Pancreas (tissue), 10 donors: ENCODE results near the gene ADGRD2. TPM values are rescaled to one million over a fixed set of nuclear protein-coding genes. Genes with fewer than 3 reads are reported as not detected.

Source experiments
- ATAC-seq, 4 donors: fragments of 200-7000 bp; cut with Tn5 transposase; one replicate each; pipeline versions ENCODE4 v1.8.0 to v1.9.1; 2020; ENCODE audit warnings: mild to moderate bottlenecking in 4 of 4, moderate library complexity in 4 of 4
- DNase-seq, 6 donors: peaks; one replicate each; pipeline ENCODE4 v3.0.0-alpha.2; 2020
- FAIRE-seq: peaks from 2 replicates; lab custom pipeline; 2012; peaks lifted over from hg19 to GRCh38; lab: Jason Lieb, UNC
- H3K27ac ChIP-seq, 4 donors: fragments of 200-600 bp; sonication (generic); 1 replicate in 3 of 4; 2 replicates in 1 of 4; pipeline versions ENCODE4 v1.5.0 to v1.8.0; 2020
- H3K27me3 ChIP-seq, 4 donors: fragments of 200-600 bp; one replicate each; pipeline ENCODE4 v1.8.0; 2021
- H3K36me3 ChIP-seq, 3 donors: fragments of 200-600 bp; sonication (generic) in 1 of 3; one replicate each; pipeline versions ENCODE4 v1.5.0 to v1.8.0; 2020 to 2021
- H3K4me1 ChIP-seq, 3 donors: fragments of 200-600 bp; one replicate each; pipeline ENCODE4 v1.8.0; 2021
- H3K4me3 ChIP-seq, 4 donors: fragments of 200-600 bp; sonication (generic) in 2 of 4; one replicate each; pipeline versions ENCODE4 v1.5.0 to v1.8.0; 2020 to 2021
- H3K9me3 ChIP-seq, 4 donors: fragments of 200-600 bp; one replicate each; pipeline ENCODE4 v1.8.0; 2021
- WGBS, 2 donors: extraction: QIAGEN DNeasy Blood & Tissue Kit; methylation state at CpG; one replicate each; pipeline ENCODE4 v1.1.7; 2013; 5-methylcytosine and 5-hydroxymethylcytosine counted together
- intact Hi-C, 3 donors: fragments of 100-400 bp; cut with DNase I; formaldehyde crosslinking; loops; one replicate each; pipeline versions ENCODE4 v1.11.1 to v1.14.2; 2022
- polyA plus RNA-seq, 2 donors: library from polyadenylated mRNA; stranded (reverse); fragments of 200-250 nt; gene quantifications; one replicate each; pipeline ENCODE4 v1.2.3, GENCODE V29; 2013
- total RNA-seq, 6 donors: library from RNA; stranded (reverse); fragmentation: NEBNext Ultra II Directional in 4 of 6; extraction: Animal tissue kit (Norgen Biotek cat#: 25700) in 4 of 6; gene quantifications; one replicate each; pipeline versions ENCODE4 v1.2.1 to v1.2.4, GENCODE V29; 2021 to 2023
- TF ChIP-seq, protein P1 (sequence below), 4 donors: fragments of 200-600 bp; sonication (generic) in 3 of 4; IDR thresholded peaks; one replicate each; pipeline versions ENCODE4 v1.5.0 to v1.8.0; 2021; ENCODE audit warnings: antibody characterized with exemption in 4 of 4
- donor health status: healthy with polysubstance abuse.
- donor health status: DM: no; HTN: no; CAD: no; lungs with moderate emphysema.
- donor health status: DM: no; HTN: no; CAD: no.
- donor health status: control.
- donor health status: control.
- donor health status: Bipolar disorder and iron deficiency.
- donor health status: DM: yes; HTN: yes; CAD: no.
- donor health status: DM: no; HTN: no; CAD: no.
- donor health status: DM: no; HTN: no; CAD: no.
- donor health status: DM: yes; HTN: yes; CAD: no.

The ADGRD2 gene
- total and polyA plus RNA-seq, 8 donors = 0.23 TPM; not detected in 7

- no peak overlapping the region for H3K4me3 ChIP-seq
- intact Hi-C loops = no loop called here
- peaks cover 0 to 2% (median 0%) of the 10 kb centered on the region in 4 donors for H3K27me3 ChIP-seq
- FAIRE-seq (no peak), DNase-seq (no peak), ATAC-seq (no peak)
- TF ChIP-seq, protein P1, sequence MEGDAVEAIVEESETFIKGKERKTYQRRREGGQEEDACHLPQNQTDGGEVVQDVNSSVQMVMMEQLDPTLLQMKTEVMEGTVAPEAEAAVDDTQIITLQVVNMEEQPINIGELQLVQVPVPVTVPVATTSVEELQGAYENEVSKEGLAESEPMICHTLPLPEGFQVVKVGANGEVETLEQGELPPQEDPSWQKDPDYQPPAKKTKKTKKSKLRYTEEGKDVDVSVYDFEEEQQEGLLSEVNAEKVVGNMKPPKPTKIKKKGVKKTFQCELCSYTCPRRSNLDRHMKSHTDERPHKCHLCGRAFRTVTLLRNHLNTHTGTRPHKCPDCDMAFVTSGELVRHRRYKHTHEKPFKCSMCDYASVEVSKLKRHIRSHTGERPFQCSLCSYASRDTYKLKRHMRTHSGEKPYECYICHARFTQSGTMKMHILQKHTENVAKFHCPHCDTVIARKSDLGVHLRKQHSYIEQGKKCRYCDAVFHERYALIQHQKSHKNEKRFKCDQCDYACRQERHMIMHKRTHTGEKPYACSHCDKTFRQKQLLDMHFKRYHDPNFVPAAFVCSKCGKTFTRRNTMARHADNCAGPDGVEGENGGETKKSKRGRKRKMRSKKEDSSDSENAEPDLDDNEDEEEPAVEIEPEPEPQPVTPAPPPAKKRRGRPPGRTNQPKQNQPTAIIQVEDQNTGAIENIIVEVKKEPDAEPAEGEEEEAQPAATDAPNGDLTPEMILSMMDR (IDR thresholded peaks at IDR 0.05) = no peak
- H3K27ac ChIP-seq = no peak overlapping the region
- WGBS, 2 donors = 72 to 76% methylated on average over 32 of the region's 32 CpGs
- H3K9me3 ChIP-seq = no peaks in the 10 kb centered on the region
- H3K36me3 ChIP-seq = no peaks in the 10 kb centered on the region
- no peaks in the 10 kb centered on the region for H3K4me1 ChIP-seq
These were observed 41.1 kb downstream of the ADGRD2 start for GRCh38 chr9:124491049-124491975.

DNA sequence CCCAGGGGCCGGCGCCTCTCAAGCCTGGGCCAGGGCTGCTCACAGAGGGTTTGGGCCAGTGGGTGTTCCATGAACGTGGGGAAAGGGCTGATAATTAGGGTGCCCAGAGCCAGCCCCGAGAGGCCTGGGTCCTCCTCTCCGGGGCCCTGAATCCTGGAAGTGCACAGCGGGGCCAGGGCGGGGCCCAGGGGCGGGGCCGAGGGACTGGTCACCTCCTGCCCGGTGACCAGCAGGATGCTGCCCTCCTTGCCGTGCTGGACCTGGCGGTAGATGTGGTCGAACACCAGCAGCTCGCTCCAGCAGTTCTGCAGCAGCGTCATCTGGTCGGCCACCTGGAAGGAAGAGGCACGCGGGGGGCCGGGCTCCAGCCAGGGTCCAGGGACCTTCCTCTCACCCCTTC lies 42.6 kb downstream of the ADGRD2 start:
- no peak overlapping the region for H3K27ac ChIP-seq
- intact Hi-C loops = no loop called here
- H3K4me1 ChIP-seq = no peaks in the 10 kb centered on the region
- no peaks in the 10 kb centered on the region for H3K9me3 ChIP-seq
- FAIRE-seq = no peak
- H3K36me3 ChIP-seq = no peaks in the 10 kb centered on the region
- no peak for DNase-seq
- TF ChIP-seq, protein P1 (IDR thresholded peaks at IDR 0.05) = no peak
- H3K27me3 ChIP-seq = no peaks in the 10 kb centered on the region
- no peak for ATAC-seq
- 72 to 77% methylated on average over 16 to 19 of the region's 19 CpGs for WGBS, 2 donors
- no peak overlapping the region for H3K4me3 ChIP-seq

GRCh38 chr9:124493218-124493617 lies 43.0 kb downstream of the ADGRD2 start:
- H3K27ac ChIP-seq = no peak overlapping the region
- H3K4me1 ChIP-seq = no peaks in the 10 kb centered on the region
- H3K36me3 ChIP-seq = no peaks in the 10 kb centered on the region
- no peaks in the 10 kb centered on the region for H3K27me3 ChIP-seq
- intact Hi-C loops = no loop called here
- H3K4me3 ChIP-seq = no peak overlapping the region
- ATAC-seq (no peak), DNase-seq (no peak), FAIRE-seq (no peak)
- no peaks in the 10 kb centered on the region for H3K9me3 ChIP-seq
- WGBS, 2 donors = 78 to 85% methylated on average over 4 of the region's 4 CpGs
- TF ChIP-seq, protein P1 (IDR thresholded peaks at IDR 0.05) = no peak

GRCh38 chr9:124493794-124494479 lies 43.7 kb downstream of the ADGRD2 start:
- Histone ChIP-seq H3K27ac (no peak overlapping the region), H3K36me3 (no peaks in the 10 kb centered on the region), H3K4me1 (no peaks in the 10 kb centered on the region), H3K27me3 (no peaks in the 10 kb centered on the region), H3K4me3 (no peak overlapping the region), H3K9me3 (no peaks in the 10 kb centered on the region)
- no peak for DNase-seq
- TF ChIP-seq, protein P1 (IDR thresholded peaks at IDR 0.05) = no peak
- 73 to 83% methylated on average over 18 of the region's 18 CpGs for WGBS, 2 donors
- intact Hi-C loops = no loop called here
- no peak for FAIRE-seq
- no peak for ATAC-seq
